RKO (cell line): ENCODE results near the gene RNF167.

Source experiments
- DNase-seq: peaks from one replicate; pipeline ENCODE4 v3.0.0-alpha.2; 2016; ENCODE audit warnings: low spot score

Gene RNF167

DNA sequence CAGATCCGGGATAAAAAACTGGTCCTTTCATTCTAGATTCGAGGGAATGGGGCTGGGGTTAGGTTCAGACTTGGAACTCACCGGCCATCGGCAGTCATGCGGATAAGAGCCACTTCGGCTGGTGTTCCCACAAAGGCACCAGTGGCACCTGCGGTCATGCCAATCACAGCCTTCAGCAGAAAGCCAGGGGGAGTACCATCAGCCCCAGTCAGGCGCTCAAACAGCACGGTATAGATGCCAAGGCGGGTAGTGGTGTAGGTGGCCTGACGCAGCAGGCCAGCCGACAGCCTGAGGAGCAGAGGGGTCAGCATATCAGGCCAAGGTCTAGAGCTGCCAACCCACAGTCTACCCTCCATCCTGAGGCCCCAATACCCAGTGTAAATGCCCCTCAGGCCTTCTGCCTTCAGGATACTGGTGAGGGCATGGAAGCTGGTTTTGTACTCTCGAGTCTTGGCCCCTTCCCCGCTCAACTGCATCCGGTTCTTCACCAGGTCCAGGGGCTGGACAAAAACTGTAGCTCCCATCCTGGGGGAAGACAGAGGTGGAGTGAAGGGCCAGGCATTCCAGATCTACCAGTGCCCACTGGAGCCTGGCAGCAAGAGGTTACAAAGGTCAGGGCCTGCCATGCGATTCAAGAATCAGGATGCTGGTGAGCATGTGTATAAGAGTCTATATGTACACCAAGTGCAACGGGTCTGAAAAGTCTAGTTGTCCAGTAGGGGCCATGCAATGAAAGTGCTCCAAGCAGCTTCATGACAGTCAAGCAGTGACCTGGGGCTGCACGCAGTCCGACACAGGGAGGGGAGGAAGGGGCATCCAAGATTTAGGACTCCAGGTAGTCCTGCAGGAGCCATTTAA lies 1.2 kb upstream of the RNF167 start:
- DNase-seq, result peak; percentile 42

DNA sequence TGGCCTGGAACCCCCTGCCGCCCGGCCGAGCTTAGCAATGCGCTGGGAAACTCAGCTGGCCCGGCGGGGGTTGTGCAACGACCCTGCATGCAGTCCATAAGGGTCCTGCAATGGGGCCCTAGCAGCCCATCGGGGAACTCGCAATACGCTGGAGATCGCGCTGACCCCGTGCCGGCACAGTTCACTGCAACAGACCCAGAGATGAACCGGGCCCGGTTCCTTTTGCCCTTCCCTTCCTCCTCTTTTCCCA lies 597 bp upstream of the RNF167 start:
- DNase-seq, result peak; percentile 17

GRCh38 chr17:4940555-4941318 lies 669 bp downstream of the RNF167 start:
- peak; percentile 90 for DNase-seq

- no peak for DNase-seq
Observed at GRCh38 chr17:4941319-4941610, 1.2 kb downstream of the RNF167 start.

- no peak for DNase-seq
Observed at GRCh38 chr17:4942760-4943508, 2.9 kb downstream of the RNF167 start.

GRCh38 chr17:4944163-4944553 lies 4.1 kb downstream of the RNF167 start:
- no peak for DNase-seq

DNA sequence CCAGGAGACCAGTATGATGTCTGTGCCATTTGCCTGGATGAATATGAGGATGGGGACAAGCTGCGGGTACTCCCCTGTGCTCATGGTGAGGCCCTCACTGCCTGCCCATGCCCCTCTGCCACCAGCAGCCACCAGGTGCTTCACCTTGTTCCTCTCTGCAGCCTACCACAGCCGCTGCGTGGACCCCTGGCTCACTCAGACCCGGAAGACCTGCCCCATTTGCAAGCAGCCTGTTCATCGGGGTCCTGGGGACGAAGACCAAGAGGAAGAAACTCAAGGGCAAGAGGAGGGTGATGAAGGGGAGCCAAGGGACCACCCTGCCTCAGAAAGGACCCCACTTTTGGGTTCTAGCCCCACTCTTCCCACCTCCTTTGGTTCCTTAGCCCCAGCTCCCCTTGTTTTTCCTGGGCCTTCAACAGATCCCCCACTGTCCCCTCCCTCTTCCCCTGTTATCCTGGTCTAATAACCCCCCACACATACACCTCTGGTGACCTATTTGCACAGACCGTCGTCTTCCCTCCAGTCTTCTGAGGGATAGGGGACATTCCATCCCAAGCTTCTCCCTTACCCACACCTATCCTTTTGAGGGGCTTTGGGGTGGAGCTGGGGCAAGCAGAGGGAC lies 4.6 kb downstream of the RNF167 start:
- no peak for DNase-seq

GRCh38 chr17:4945176-4945943 lies 5.3 kb downstream of the RNF167 start:
- DNase-seq, result peak; percentile 96

DNA sequence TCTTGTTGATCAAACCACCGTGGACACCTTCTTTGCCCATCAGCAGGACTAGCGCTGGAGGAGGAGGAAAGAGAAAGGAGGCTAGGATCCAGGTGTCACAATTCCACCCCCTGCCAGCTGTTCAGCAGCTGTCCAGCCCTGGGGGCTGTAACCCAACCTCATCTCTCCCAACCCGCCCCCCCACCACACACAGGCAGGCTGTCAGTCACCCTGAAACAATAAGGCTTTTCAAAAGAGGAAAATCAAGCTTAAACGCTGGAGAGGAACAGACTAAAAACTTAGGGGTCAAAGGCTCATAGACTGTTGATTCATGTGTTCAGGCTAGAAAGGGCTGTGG lies 5.8 kb downstream of the RNF167 start:
- peak; percentile 50 for DNase-seq

DNA sequence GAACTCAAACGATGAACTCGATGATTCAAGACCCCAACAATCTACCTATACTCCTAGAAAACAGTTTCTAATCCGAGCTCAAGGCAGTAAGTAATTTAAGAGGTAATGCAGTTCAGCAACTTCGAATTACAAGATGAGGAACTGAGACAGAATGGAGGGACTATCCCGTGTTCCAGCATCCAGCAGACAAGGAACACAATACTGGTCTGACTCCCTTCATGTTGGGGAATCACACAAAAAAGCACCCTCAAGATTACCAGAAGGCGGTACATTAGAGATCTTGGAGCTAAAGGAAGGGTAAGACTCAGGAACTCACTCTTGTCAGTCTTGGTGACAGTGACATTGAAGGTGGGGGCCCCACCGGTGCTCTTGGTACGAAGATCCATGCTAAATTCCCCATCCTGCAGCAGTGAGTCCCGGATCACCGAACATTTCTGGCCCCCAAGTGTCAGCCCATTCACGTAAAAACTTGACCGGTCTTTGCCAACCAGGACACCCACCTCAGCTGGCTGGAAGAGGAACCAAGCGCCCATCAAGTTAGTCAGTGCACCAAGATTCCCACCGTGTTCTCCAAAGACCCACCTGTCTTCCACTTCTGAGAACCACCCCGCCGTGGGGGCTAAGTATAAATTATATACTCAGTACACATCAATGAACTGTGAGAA lies 6.4 kb downstream of the RNF167 start:
- no peak for DNase-seq

DNA sequence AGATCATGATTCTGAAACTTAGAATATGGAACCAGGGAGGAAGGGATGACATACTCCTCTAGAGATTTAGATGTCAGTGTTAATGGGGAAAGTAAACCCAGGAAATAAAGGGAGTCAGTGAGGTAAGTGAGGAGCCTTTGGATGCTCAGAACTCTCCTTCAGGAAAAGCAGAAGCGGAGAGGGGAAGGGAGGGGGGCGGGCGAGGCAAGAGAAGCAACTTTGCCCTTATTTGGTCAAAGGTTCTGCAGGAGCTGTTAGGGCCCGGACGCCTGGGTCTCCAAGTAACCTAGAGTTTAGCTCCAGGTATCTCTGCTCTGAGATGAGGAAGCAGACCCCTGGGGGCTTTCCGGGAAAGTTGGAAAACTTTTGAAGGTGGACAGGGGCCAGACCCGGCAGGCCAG lies 6.9 kb downstream of the RNF167 start:
- peak; percentile 55 for DNase-seq

DNA sequence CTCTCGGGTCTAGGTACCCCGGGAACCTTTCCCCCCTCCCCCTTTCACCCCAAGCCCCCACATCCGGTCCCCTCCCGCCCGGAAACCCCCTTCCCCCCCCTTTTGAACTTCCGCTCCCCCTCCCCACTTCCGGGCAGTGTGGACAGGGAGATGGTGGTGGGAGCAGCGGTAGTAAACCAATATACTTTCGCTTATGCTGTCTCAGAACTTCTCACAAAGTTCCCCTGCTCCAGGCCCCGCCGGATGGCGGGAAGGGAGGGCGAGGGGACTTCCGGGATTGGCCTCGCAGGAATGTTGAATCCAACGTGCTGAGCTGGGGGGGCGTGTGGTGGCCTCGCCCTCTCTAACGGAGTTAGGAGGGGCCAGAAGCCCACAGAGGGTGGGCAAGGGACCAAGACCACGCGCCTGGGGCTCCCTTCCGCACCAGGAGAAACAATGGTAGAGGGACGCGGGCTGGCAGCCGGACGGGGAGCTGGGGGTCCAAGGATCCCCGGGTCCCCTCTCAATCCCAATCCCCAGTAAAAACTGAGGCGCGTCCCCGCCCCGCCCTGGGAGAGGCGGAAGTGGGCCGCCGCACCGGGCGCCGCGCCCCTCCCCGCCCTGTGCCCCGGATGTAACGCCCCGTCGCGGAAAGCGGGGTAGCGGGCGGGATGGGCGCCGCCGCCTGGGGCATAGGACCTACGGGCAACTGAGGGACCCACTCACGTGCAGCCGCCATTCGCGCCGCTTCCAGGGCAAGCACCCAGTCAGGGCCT lies 7.5 kb downstream of the RNF167 start:
- peak; percentile 73 for DNase-seq

GRCh38 chr17:4948166-4948930 lies 8.3 kb downstream of the RNF167 start, which contains the start of gene PFN1:
Gene PFN1 (minus strand): TSS chr17:4948530. CDS start chr17:4948394, 136 bp downstream.
- peak; percentile 89 for DNase-seq

DNA sequence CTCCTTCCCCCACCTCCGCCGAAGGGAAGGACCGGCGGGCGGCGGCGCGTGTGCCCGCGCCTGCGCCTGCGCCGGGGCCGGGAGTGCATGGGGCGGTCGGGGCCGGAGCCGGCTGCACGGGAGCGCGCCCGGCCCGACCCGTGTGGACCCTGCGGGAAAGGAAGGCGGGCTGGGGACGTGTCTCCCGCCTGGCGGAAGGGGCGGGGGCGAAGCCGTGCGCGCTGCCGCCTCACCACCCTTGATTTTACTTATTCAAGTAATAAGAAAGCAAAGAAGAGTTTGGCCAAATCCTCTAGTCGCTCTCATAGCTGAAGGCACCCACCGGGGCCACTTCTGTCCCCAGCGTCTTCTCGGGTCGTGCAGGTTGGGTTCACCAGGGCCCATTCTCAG lies 8.9 kb downstream of the RNF167 start:
- DNase-seq, result peak; percentile 90

GRCh38 chr17:4949321-4950074 lies 9.4 kb downstream of the RNF167 start:
- peak; percentile 78 for DNase-seq

DNA sequence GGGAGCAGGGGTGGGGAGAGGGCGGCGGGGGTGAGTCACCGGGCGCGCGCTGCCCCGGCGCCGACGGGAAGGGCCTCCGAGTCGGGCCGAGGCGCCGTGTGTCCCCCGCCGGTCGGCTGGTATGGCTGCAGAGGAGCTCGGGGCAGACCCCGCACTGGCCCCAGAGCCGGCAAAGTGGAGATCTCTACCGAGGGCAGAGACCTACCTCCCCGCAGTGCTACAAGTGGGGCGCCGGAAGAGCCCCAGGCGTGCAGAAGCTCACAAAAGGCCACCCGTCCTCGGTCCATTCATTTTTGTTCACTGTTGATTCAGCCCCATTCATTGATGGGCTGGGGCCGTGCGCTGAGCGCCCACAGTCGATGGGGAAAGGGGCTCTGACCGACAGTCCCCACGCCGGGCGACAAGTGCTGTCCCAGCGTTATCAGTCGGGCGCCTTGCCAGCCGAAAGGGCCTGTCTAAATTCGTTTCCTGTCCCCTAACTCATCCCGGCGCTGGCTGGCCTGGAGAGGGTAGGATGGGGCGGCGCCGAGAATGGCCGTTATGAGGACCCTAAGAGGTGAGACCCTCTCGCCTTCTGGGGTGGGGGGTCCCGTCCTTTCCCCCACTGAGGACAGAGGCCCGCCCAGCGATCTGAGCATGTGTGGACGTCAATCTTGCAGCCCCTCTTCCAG lies 10.1 kb downstream of the RNF167 start:
- DNase-seq, result peak; percentile 53

DNA sequence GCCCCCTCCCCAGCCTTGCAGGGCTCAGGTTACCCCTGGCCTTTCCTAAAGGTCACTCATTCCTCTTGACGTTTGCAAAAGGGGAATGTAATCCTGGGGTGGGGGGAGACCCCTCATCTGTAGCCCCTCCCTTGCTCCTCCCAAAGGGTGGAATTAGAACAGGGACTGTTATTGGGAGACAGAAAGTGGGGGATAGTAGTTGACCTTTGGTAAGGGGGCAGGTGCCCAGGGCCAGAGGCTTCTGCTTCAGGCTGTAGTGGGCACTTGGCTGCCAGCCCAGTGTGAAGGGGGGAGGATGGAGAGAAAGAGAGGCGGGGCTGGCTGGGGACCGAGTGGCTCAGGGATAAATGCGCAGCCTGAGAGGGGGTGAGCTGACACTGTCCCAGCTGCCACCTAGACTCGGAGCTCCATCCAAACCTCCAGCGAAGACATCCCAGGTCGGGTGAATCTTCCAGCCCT lies 10.7 kb downstream of the RNF167 start, which contains the start of gene ENO3:
Gene ENO3, plus strand, starts transcription at position 374 of the 459 bp plus-strand sequence. CDS start 711 bp downstream, outside the sequence.
- DNase-seq, result no peak

- DNase-seq, result no peak
Observed at GRCh38 chr17:4951486-4951885, 11.4 kb downstream of the RNF167 start.
